Measurements from ENCODE around the gene NFKBIB. TPM values are rescaled to one million over a fixed set of nuclear protein-coding genes. Genes with fewer than 3 reads are reported as not detected.

Gene NFKBIB
- total RNA-seq, 1 donor from 2014 or later, result 66.3 TPM

- intact Hi-C loops (cut with micrococcal nuclease), result no loop called here
These were observed 998 bp downstream of the NFKBIB start for GRCh38 chr19:38900743-38901190.

GRCh38 chr19:38901683-38902082 lies 1.9 kb downstream of the NFKBIB start:
- intact Hi-C loops (cut with micrococcal nuclease), result no loop called here

GRCh38 chr19:38904581-38905539 lies 5.1 kb downstream of the NFKBIB start:
- intact Hi-C loops (cut with micrococcal nuclease), result no loop called here

GRCh38 chr19:38905620-38906019 lies 5.9 kb downstream of the NFKBIB start:
- intact Hi-C loops (cut with micrococcal nuclease), result no loop called here

GRCh38 chr19:38907227-38907626 lies 7.5 kb downstream of the NFKBIB start:
- intact Hi-C loops (cut with micrococcal nuclease), result no loop called here

- intact Hi-C loops (cut with micrococcal nuclease), result no loop called here
These were observed 7.9 kb downstream of the NFKBIB start for GRCh38 chr19:38907670-38908069.

GRCh38 chr19:38908911-38909310 lies 9.1 kb downstream of the NFKBIB start:
- intact Hi-C loops (cut with micrococcal nuclease), result no loop called here

- intact Hi-C loops (cut with micrococcal nuclease), result no loop called here
These were observed 10.7 kb downstream of the NFKBIB start for GRCh38 chr19:38910488-38910887.

GRCh38 chr19:38911388-38912001 lies 11.7 kb downstream of the NFKBIB start:
- intact Hi-C loops (cut with micrococcal nuclease), result no loop called here

GRCh38 chr19:38912600-38913514 lies 13.1 kb downstream of the NFKBIB start:
- intact Hi-C loops (cut with micrococcal nuclease), result no loop called here

- intact Hi-C loops (cut with micrococcal nuclease), result no loop called here
These were observed 14.2 kb downstream of the NFKBIB start for GRCh38 chr19:38913958-38914357.

- intact Hi-C loops (cut with micrococcal nuclease), result no loop called here
These were observed 15.9 kb downstream of the NFKBIB start for GRCh38 chr19:38915329-38916321.

GRCh38 chr19:38917516-38917915 lies 17.7 kb downstream of the NFKBIB start:
- intact Hi-C loops (cut with micrococcal nuclease), result no loop called here

- intact Hi-C loops (cut with micrococcal nuclease), result no loop called here
These were observed 18.2 kb downstream of the NFKBIB start for GRCh38 chr19:38917921-38918491.

- intact Hi-C loops (cut with micrococcal nuclease), result no loop called here
These were observed 18.8 kb downstream of the NFKBIB start for GRCh38 chr19:38918526-38918925.

- intact Hi-C loops (cut with micrococcal nuclease), result no loop called here
These were observed 20.2 kb downstream of the NFKBIB start for GRCh38 chr19:38919837-38920601.

- intact Hi-C loops (cut with micrococcal nuclease), result no loop called here
These were observed 21.0 kb downstream of the NFKBIB start for GRCh38 chr19:38920602-38921419.
